GM18498 (cell line): ENCODE measurements around the gene USB1.

Experiments used
- ATAC-seq: cut with Tn5 transposase; IDR thresholded peaks from one replicate; pipeline ENCODE4 v1.9.1; 2021; ENCODE audit warnings: mild to moderate bottlenecking, moderate library complexity; ENCODE audit not compliant: unreplicated experiment

The USB1 gene

DNA sequence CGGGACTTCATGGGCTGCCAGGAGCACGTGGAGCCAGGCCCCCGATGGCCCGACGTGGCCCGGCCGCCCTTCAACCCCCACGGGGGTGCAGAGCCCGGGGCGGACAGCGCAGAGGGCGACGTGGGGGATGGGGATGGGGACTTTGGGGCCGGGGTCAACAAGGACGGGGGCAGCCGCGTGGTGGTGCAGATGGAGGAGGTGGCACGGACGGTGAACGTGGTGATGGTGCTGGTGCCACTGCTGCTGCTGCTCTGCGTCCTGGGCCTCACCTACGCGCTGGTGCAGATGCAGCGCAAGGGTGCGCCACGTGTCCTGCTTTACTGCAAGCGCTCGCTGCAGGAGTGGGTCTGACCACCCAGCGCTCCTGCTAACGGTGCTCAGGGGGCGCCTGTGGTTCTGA lies 43.9 kb downstream of the USB1 start:
- ATAC-seq, result no peak

DNA sequence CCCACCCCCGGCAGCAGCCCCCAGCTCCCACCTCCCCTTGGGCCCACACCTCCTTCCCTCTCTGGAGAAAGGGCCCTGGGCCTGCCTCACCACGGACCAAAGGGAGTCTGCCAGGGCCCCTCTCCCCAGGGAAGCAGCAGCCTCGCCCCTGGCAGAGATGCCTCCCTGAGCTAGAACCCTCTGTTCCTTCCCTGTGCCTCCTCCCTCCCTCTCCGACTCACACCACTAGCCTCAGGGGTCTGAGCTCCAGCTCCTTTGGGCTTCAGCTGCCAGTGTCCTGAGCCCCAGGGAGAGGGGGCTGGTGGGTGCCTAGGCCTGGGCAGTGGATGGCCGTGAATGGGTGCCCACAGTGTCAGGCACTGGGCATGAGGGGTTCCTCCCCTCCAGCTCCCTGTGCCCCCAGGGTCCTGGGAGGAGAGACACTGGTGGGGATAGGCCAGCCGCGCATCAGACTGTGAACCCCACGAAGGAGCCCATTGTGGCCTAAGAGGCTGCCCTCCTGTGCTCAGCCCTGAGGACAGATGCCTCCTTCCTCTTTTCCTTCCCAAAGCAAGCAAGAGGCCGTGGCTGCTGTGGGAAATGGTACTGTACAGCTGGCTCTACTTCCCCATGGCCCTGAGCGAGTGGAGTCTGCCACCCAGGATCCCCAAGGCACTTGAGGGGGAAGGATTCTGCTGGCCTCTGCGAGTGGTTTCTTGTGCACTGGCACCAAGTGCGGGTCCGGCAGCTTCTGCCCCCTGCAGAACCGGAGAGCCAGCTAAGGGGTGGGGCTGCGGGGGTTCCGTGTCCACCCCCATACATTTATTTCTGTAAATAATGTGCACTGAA lies 45.1 kb downstream of the USB1 start:
- ATAC-seq, result no peak

DNA sequence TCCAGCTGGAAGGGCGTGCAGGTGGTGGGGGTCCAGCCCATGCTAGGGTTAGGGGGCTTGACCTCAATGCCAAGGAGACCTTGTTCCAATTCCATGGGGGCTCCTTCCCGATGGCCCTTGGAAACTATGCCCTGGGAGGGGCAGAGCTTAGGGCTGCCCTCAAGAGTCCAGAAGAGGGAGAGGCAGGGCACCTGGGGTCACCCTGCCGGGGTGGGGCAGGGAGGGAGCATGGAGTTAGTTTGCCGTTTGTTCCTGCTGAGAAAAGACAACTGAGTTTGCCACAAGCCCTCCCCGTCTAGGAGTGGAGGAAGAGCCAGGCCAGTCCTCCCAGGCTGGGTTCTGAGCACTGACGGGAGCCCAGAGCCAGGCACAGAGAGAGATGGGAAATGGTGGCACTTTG lies 45.7 kb downstream of the USB1 start:
- ATAC-seq, result no peak

DNA sequence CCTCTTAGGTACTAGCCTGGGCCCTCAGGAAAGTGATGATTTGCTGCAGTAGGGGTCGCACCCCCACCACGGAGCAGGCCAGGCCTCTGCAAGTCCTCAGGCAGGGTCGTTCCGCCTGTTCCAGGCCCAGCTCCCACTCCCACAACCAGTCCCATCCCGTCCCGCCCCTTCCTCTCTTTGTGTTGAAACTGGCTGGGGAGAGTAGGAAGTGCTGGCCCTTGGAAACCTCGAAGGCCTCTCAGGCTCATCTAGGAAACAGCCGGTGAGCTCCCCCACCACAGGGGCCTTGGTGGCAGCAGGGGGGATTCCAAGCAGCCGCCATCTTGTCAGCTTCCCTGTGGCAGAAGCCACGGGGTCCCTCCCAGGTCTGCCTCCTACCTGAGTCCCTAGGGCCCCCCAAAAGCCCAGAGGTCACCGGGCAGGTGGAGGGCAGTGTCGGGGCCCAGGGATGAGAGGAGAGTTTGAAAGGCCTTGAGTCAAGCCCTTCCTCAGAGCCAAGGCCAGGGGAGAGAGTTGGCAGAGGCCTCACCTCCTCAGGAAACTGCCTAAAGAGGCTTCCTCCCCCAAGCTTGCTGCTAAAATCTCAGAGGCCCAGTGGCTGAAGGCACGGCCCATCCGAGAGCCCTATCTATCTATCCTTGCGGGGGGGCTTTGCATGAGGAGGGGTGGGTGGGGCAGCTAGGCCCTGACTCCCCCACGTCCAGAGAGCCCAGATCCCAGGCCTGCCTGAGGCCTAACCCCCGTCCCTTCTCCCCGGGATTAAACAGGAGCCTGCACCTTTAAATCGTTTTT lies 46.5 kb downstream of the USB1 start:
- ATAC-seq, result no peak

DNA sequence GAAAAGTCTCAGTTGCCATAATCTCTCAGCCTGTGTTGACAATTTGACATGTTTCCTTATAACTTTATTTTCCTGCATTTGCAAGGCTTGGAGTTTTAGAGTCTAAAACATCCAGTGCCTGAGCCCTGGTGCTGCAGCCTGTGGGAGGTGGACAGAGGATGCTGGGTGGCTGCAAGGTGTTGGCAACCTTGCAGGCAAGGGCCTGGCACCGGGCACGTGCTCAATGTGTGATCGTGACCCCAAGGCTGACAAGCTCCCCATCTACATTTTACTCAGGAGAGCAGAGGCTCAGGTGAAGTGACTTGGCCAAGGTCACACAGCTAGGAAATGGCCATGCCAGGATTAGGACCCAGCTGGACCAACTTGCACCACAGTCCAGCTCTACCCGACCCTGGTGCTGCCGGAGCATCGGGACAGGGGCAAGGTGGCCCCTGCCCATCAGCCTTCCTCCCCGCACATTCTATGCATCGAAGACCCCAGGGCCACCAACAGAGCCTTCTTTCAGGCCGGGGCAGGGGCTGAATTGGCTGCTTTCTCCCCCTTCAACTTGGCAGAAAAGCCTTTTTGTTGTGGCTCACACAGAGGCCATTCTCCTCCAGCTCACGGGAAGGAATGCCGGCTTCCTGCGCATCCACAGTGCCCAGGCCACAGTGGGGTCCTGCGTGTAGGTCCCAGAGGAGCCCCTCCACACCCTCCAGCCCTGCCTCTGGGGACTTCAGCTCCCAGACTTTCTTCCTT lies 47.5 kb downstream of the USB1 start:
- ATAC-seq, result no peak

DNA sequence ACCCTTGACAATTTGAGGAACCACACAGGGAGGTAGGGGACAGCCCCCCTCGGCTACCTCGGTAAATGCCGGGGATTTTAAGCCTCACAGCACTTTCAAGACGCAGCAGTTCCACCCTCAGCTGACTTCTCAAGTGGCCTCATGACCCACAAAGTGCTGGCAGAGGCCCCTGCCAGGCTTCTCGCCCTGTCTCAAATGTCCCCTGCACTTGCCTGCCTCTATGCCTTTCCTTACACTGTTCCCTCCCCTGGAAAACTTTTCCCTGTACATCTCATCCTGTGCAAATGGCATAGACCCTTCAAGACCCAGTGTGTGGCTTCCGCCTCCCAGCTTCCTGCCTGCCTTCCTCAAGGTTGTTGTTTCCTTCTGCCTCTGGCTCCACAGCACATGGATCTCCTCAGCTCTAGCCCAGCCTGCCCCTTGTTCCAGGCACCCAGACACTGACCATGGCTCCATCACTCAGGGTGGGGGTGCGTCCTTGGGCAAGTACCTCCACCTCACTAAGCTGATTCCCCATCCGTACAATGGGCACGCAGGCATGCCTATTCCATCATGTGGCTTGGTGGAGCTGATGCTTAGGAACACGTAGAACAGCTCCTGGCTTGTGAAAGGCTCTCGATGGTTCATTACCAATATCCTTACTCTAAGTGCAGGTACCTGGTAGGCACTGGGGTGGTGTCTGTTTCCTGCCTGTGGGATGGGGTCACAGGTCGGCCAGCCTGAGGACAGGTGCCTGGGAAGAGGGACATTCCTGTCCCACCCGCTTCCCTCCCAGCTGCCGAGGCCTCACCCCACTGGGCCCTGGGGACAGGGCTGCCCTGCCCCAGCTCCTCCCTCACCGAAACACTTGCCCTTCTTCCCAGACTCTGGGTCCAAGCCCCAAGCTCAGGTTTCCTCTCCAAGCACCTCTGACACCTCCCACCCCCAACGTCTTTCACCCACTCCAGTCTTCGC lies 48.3 kb downstream of the USB1 start:
- ATAC-seq, result no peak

DNA sequence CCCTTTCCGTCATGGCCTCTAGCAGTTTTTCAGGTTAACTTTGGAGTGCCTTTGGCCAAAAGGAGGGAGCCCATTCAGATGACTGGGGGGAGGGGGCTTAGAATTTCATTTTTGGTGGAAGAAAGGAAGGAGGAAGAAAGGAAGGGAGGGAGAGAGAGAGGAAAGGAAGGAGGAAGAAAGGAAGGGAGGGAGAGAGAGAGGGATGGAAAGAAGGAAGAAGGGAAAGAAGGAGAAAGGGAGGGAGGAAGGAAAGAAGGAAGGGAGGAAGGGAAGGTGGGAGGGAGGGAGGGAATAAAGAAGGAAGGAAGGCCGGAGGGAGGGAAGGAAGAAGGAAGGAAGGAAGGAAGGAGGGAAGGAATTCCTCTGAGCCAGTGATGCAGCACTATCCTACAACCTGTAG lies 50.1 kb downstream of the USB1 start:
- no peak for ATAC-seq

DNA sequence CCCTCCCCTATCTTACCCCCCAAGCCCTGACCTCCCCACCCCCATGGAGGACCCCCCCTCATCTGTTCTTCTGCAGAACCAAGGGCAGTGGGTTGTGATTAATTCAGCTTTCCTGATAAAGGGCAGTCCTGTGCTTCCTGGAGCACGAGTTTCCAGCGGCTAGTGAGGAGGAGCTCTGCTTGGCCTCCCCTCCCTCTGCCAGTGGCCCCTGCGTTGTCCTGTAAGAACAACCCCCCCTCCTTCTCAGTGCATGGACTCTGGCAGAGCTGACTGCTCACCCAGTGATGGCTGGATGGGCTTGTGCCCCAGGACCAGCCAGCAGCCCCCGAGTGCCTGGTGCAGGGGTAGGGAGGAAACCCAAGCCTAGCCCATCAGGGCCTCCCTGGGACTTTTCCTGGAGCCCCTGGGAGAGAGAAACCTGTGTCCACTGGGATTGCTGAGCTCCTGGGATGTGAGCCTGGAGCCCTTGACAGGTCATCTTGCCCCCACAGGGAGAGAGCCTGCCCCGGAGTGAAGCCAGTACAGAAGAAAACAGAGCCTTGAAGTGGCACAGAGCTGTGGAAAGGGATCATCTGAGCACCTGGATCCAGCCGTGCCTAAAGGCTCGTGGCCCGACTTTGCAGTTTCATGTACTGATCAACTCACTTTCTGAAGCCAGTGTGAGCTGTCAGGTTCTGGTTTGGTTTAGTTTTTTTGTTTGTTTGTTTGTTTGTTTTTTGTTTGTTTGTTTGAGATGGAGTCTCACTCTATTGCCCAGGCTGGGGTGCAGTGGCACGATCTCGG lies 50.8 kb downstream of the USB1 start:
- no peak for ATAC-seq

DNA sequence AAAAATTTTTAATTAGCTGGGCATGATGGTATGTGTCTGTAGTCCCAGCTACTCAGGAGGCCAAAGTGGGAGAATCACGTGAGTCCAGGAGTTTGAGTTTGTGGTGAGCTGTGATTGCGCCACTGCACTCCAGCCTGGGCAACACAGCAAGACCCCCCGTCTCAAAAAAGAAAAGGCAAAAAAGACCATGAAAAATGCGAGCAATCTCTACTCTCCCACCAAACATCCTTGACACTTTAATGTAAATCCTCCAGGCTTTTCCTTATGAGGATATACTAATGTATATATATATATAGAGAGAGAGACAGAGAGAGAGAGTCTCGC lies 52.4 kb downstream of the USB1 start:
- no peak for ATAC-seq

DNA sequence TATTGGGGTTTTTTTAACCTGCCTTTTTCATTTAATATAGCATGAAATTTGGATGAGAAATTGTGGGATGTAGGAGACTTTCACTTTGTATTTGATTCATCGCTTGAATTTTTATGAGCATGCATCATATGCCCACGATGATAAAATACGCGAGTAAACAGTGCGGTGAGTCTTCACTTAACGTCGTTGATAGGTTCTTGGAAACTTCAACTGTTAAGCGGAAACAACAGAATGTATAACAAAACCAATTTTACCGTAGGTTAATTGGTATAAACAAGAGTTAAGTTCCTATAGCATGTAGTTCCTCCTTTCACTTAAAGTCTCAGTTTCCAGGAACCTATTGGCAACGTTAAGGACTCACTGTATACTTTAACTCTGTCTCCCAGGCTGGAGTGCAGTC lies 53.1 kb downstream of the USB1 start:
- ATAC-seq, result no peak

DNA sequence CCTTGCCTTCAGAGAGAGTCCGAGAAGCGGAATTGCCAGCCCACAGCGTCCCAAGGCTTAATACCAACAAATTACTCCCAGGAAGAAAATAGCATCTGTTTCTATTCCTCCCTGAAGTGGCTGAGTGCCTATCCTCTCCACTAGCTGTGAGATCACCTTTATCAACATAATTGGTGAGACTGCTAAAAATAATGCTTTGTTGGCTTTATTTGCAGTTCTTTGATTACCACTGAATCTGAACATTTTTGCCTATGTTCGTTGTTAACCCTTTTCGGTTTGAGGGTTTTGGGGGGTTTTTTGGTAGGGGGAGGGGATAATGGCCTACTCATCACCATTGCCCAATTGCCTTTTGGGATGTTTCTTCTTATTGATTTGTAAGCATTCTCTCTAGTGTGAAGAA lies 55.4 kb downstream of the USB1 start:
- ATAC-seq, result no peak

DNA sequence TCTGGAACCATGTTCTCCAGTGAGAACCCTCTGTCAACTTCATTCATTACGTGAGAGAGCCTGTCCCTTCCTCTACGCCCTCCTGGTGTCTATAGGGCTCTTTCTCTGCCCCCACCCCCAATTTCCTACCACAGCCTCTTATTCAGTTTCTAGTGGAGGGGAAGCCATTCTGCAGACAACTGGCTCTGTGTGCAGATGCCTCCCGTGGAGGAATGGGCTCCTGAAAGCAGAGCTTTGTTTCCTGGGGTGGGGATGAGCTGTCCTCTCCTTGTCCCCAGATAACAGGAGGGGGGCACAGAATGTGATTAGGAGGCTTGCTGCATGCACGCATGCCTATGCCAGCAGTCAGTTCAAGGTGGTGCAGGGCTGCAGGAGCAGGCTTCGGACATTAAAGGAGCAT lies 55.9 kb downstream of the USB1 start:
- no peak for ATAC-seq

DNA sequence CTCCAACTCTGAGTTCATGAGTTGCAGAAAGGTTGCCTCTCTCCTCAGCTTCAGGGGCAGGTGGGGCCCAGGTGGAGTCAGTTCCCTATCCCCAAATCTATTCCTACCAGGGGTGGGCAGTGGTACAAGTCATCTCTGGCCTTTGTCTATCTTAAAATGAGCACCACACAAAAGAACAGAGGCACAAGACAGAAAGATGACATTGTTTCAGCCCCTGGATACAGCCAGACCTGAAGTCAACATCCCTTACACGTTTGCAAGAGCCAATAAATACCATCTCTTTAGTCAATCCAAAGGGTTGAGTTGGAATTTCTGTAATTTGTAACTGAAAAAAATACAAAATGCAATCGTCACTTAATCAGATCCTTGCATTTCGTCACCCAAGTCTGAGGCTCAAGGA lies 56.6 kb downstream of the USB1 start:
- no peak for ATAC-seq

DNA sequence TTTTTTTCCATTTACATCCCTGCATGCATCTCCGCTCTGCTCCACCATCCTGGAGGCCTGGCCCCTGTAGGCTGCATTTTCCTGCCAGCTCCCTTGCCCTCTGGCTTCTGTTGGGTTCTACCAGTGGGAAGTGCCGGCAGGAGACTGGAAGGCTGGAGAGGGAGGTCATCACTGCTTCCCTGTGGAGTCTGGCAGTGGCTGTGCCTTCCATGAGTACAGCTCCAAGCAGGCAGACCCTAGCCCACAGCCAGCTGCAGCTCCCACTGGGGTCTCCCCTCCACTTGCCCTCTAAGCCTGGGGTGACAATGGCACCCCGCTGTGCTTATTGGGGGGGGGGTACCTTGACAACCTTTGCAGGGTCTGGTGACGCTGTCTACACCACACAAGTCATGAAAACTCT lies 61.6 kb downstream of the USB1 start:
- no peak for ATAC-seq

DNA sequence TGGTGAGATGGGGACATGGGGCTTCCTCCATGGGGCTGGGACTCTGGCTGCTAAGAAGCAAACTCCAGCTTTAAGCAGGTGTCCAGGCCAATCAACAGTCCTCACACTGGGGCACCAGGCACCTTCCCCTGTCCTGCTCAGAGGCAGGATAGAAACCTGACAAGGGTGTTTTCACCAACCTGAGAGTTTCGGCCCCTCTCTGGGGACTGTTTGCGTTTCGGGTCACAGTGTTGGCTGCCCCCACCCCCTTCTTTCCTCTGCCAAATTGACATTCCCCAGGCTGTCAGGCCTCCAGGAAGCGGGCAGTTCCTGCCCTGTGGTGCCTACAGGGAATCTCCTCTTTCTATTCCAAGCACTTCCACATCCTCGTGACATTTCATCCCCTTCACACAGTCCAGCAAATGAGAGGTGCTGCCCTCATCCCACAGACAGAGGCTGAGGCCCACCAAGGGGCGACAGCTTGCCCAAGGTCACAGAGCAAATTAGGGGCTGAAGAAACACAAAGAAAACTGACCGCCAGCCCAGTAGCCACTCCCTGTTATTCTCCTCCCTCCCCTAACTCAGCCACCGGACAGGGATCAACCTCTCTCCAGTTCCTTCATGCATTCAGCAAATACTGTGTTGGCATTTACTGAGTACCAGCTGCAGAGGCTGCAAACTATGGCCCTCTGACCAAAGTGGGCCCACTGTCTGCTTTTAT lies 62.3 kb downstream of the USB1 start:
- no peak for ATAC-seq

DNA sequence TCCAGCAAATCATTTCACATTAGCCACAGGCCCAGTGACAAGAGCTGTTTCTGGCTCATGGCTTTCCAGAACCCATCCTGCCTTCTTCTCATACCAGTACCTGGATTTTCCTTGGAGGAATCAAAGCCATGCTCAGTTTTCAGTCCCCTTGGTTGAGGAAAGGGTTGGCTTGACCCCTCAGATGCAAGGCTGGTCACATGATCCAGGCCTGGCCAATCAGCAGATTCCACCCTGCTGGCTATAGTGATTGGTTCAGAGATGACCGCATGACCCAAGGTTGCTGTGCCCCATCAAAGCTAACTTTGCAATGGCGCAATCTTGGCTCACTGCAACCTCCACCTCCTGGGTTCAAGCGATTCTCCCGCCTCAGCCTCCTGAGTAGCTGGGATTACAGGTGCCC lies 69.4 kb downstream of the USB1 start:
- ATAC-seq, result no peak
